Measurements from ENCODE around the gene NKAIN2.

Gene NKAIN2

GRCh38 chr6:124669713-124670480 lies 866.2 kb downstream of the NKAIN2 start:
- H2AFZ ChIP-seq (ENCODE audit: low read depth, low read length) = no peak overlapping the region

GRCh38 chr6:124670801-124671200 lies 867.1 kb downstream of the NKAIN2 start:
- H3K36me3 ChIP-seq (ENCODE audit: insufficient read depth, low read length) = no peaks in the 10 kb centered on the region
- H3K4me1 ChIP-seq (ENCODE audit: insufficient read depth, low read length) = peaks cover 6% of the 10 kb centered on the region
- peaks cover 2% of the 10 kb centered on the region for H3K9me3 ChIP-seq (ENCODE audit: low read length)
- H2AFZ ChIP-seq (ENCODE audit: low read depth, low read length) = no peak overlapping the region
- H3K4me3 ChIP-seq (ENCODE audit: low read length) = no peak overlapping the region
- no peaks in the 10 kb centered on the region for H3K27me3 ChIP-seq (ENCODE audit: insufficient read depth, low read length)

More at GRCh38 chr6:124669713-124670480, 866.2 kb downstream of the NKAIN2 start:
- Histone ChIP-seq H3K27me3 (ENCODE audit: insufficient read depth, low read length) (no peaks in the 10 kb centered on the region), H3K36me3 (ENCODE audit: insufficient read depth, low read length) (no peaks in the 10 kb centered on the region), H3K4me1 (ENCODE audit: insufficient read depth, low read length) (peaks cover 6% of the 10 kb centered on the region), H3K4me3 (ENCODE audit: low read length) (no peak overlapping the region), H3K9me3 (ENCODE audit: low read length) (peaks cover 2% of the 10 kb centered on the region)

GRCh38 chr6:124671324-124671723 lies 867.7 kb downstream of the NKAIN2 start:
- Histone ChIP-seq H2AFZ (ENCODE audit: low read depth, low read length) (no peak overlapping the region), H3K9me3 (ENCODE audit: low read length) (peaks cover 2% of the 10 kb centered on the region), H3K4me3 (ENCODE audit: low read length) (no peak overlapping the region), H3K36me3 (ENCODE audit: insufficient read depth, low read length) (no peaks in the 10 kb centered on the region), H3K4me1 (ENCODE audit: insufficient read depth, low read length) (peaks cover 6% of the 10 kb centered on the region), H3K27me3 (ENCODE audit: insufficient read depth, low read length) (no peaks in the 10 kb centered on the region)

- H3K4me3 ChIP-seq (ENCODE audit: low read length) = no peak overlapping the region
- H2AFZ ChIP-seq (ENCODE audit: low read depth, low read length) = no peak overlapping the region
- H3K27me3 ChIP-seq (ENCODE audit: insufficient read depth, low read length) = no peaks in the 10 kb centered on the region
- H3K4me1 ChIP-seq (ENCODE audit: insufficient read depth, low read length) = peaks cover 6% of the 10 kb centered on the region
- no peaks in the 10 kb centered on the region for H3K36me3 ChIP-seq (ENCODE audit: insufficient read depth, low read length)
- peaks cover 2% of the 10 kb centered on the region for H3K9me3 ChIP-seq (ENCODE audit: low read length)
Measured at GRCh38 chr6:124674042-124674441, 870.4 kb downstream of the NKAIN2 start.

- Histone ChIP-seq H3K36me3 (ENCODE audit: insufficient read depth, low read length) (no peaks in the 10 kb centered on the region), H3K4me3 (ENCODE audit: low read length) (no peak overlapping the region)
Measured at GRCh38 chr6:124676033-124676432, 872.4 kb downstream of the NKAIN2 start.

GRCh38 chr6:124677874-124678273 lies 874.2 kb downstream of the NKAIN2 start:
- H3K4me1 ChIP-seq (ENCODE audit: insufficient read depth, low read length) = peaks cover under 1% of the 10 kb centered on the region
- H3K4me3 ChIP-seq (ENCODE audit: low read length) = no peak overlapping the region
- no peak overlapping the region for H2AFZ ChIP-seq (ENCODE audit: low read depth, low read length)
- H3K36me3 ChIP-seq (ENCODE audit: insufficient read depth, low read length) = no peaks in the 10 kb centered on the region
- no peaks in the 10 kb centered on the region for H3K27me3 ChIP-seq (ENCODE audit: insufficient read depth, low read length)
- peaks cover 2% of the 10 kb centered on the region for H3K9me3 ChIP-seq (ENCODE audit: low read length)

More at GRCh38 chr6:124676033-124676432, 872.4 kb downstream of the NKAIN2 start:
- Histone ChIP-seq H3K9me3 (ENCODE audit: low read length) (peaks cover 2% of the 10 kb centered on the region), H3K27me3 (ENCODE audit: insufficient read depth, low read length) (no peaks in the 10 kb centered on the region), H3K4me1 (ENCODE audit: insufficient read depth, low read length) (no peaks in the 10 kb centered on the region), H2AFZ (ENCODE audit: low read depth, low read length) (no peak overlapping the region)

- no peaks in the 10 kb centered on the region for H3K36me3 ChIP-seq (ENCODE audit: insufficient read depth, low read length)
- H3K27me3 ChIP-seq (ENCODE audit: insufficient read depth, low read length) = no peaks in the 10 kb centered on the region
- no peak overlapping the region for H2AFZ ChIP-seq (ENCODE audit: low read depth, low read length)
- H3K4me1 ChIP-seq (ENCODE audit: insufficient read depth, low read length) = peaks cover 10% of the 10 kb centered on the region
- no peaks in the 10 kb centered on the region for H3K9me3 ChIP-seq (ENCODE audit: low read length)
- H3K4me3 ChIP-seq (ENCODE audit: low read length) = no peak overlapping the region
Measured at GRCh38 chr6:124679387-124679786, 875.7 kb downstream of the NKAIN2 start.

GRCh38 chr6:124682751-124683150 lies 879.1 kb downstream of the NKAIN2 start:
- Histone ChIP-seq H3K36me3 (ENCODE audit: insufficient read depth, low read length) (no peaks in the 10 kb centered on the region), H3K9me3 (ENCODE audit: low read length) (peaks cover 3% of the 10 kb centered on the region), H2AFZ (ENCODE audit: low read depth, low read length) (no peak overlapping the region), H3K4me1 (ENCODE audit: insufficient read depth, low read length) (peaks cover 10% of the 10 kb centered on the region), H3K27me3 (ENCODE audit: insufficient read depth, low read length) (no peaks in the 10 kb centered on the region), H3K4me3 (ENCODE audit: low read length) (no peak overlapping the region)

- no peaks in the 10 kb centered on the region for H3K36me3 ChIP-seq (ENCODE audit: insufficient read depth, low read length)
- H3K27me3 ChIP-seq (ENCODE audit: insufficient read depth, low read length) = no peaks in the 10 kb centered on the region
- H3K9me3 ChIP-seq (ENCODE audit: low read length) = peaks cover 3% of the 10 kb centered on the region
- peaks cover 10% of the 10 kb centered on the region for H3K4me1 ChIP-seq (ENCODE audit: insufficient read depth, low read length)
- H3K4me3 ChIP-seq (ENCODE audit: low read length) = no peak overlapping the region
- no peak overlapping the region for H2AFZ ChIP-seq (ENCODE audit: low read depth, low read length)
Measured at GRCh38 chr6:124683507-124683906, 879.8 kb downstream of the NKAIN2 start.

- no peaks in the 10 kb centered on the region for H3K27me3 ChIP-seq (ENCODE audit: insufficient read depth, low read length)
- H3K4me3 ChIP-seq (ENCODE audit: low read length) = no peak overlapping the region
- peaks cover 3% of the 10 kb centered on the region for H3K9me3 ChIP-seq (ENCODE audit: low read length)
- no peak overlapping the region for H2AFZ ChIP-seq (ENCODE audit: low read depth, low read length)
- H3K4me1 ChIP-seq (ENCODE audit: insufficient read depth, low read length) = peaks cover 10% of the 10 kb centered on the region
- H3K36me3 ChIP-seq (ENCODE audit: insufficient read depth, low read length) = no peaks in the 10 kb centered on the region
Measured at GRCh38 chr6:124684621-124685020, 881.0 kb downstream of the NKAIN2 start.

- Histone ChIP-seq H3K9me3 (ENCODE audit: low read length) (peaks cover 3% of the 10 kb centered on the region), H3K36me3 (ENCODE audit: insufficient read depth, low read length) (no peaks in the 10 kb centered on the region), H3K4me1 (ENCODE audit: insufficient read depth, low read length) (peaks cover 5% of the 10 kb centered on the region), H2AFZ (ENCODE audit: low read depth, low read length) (no peak overlapping the region), H3K27me3 (ENCODE audit: insufficient read depth, low read length) (no peaks in the 10 kb centered on the region), H3K4me3 (ENCODE audit: low read length) (no peak overlapping the region)
Measured at GRCh38 chr6:124688369-124688768, 884.7 kb downstream of the NKAIN2 start.

GRCh38 chr6:124694139-124694705 lies 890.6 kb downstream of the NKAIN2 start:
- H3K4me1 ChIP-seq (ENCODE audit: insufficient read depth, low read length) = peaks cover 8% of the 10 kb centered on the region
- no peak overlapping the region for H3K4me3 ChIP-seq (ENCODE audit: low read length)
- H2AFZ ChIP-seq (ENCODE audit: low read depth, low read length) = no peak overlapping the region
- H3K27me3 ChIP-seq (ENCODE audit: insufficient read depth, low read length) = no peaks in the 10 kb centered on the region
- no peaks in the 10 kb centered on the region for H3K9me3 ChIP-seq (ENCODE audit: low read length)
- no peaks in the 10 kb centered on the region for H3K36me3 ChIP-seq (ENCODE audit: insufficient read depth, low read length)

GRCh38 chr6:124699038-124699437 lies 895.4 kb downstream of the NKAIN2 start:
- Histone ChIP-seq H3K36me3 (ENCODE audit: insufficient read depth, low read length) (no peaks in the 10 kb centered on the region), H3K9me3 (ENCODE audit: low read length) (no peaks in the 10 kb centered on the region), H3K4me1 (ENCODE audit: insufficient read depth, low read length) (peaks cover 5% of the 10 kb centered on the region), H3K4me3 (ENCODE audit: low read length) (no peak overlapping the region), H3K27me3 (ENCODE audit: insufficient read depth, low read length) (no peaks in the 10 kb centered on the region), H2AFZ (ENCODE audit: low read depth, low read length) (no peak overlapping the region)
